ENCODE measurements around the gene EPHA10.

DNA sequence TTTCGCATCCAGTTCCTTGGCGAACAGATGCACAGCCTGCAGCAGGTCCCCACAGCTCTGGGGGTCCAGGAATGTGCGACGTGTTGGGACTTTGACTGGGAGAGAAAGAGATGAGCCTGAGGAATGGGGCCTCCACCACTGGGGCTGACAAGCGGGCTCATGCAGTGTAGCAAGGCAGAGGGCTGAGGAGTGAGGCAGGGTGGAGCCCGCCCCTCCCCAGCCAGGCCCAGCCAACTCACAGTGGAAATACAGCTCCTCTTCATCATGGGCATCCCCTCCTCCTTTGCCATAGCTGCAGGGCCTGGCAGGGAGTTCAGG lies 41.9 kb downstream of the EPHA10 start:
- TF ChIP-seq, protein P1, sequence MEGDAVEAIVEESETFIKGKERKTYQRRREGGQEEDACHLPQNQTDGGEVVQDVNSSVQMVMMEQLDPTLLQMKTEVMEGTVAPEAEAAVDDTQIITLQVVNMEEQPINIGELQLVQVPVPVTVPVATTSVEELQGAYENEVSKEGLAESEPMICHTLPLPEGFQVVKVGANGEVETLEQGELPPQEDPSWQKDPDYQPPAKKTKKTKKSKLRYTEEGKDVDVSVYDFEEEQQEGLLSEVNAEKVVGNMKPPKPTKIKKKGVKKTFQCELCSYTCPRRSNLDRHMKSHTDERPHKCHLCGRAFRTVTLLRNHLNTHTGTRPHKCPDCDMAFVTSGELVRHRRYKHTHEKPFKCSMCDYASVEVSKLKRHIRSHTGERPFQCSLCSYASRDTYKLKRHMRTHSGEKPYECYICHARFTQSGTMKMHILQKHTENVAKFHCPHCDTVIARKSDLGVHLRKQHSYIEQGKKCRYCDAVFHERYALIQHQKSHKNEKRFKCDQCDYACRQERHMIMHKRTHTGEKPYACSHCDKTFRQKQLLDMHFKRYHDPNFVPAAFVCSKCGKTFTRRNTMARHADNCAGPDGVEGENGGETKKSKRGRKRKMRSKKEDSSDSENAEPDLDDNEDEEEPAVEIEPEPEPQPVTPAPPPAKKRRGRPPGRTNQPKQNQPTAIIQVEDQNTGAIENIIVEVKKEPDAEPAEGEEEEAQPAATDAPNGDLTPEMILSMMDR (IDR thresholded peaks at IDR 0.05) = no peak
- no peak for TF ChIP-seq POLR2A (IDR thresholded peaks at IDR 0.05)

Measured in esophagus squamous epithelium (tissue), 4 donors.